Measurements from ENCODE around the gene MYO15B.

The MYO15B gene

GRCh38 chr17:75552425-75553294, 34.9 kb upstream of the MYO15B start:
- DNase-seq (ENCODE audit: low read depth): no peak
- no peak for TF ChIP-seq CTCF (conservative IDR thresholded peaks at IDR 0.05; ENCODE audit: low read length)
- no peak overlapping the region for H3K4me3 ChIP-seq (ENCODE audit: low read length)

- no peak for TF ChIP-seq CTCF (conservative IDR thresholded peaks at IDR 0.05; ENCODE audit: low read length)
- H3K4me3 ChIP-seq (ENCODE audit: low read length): no peak overlapping the region
- DNase-seq (ENCODE audit: low read depth): no peak
Measured at GRCh38 chr17:75553295-75554110, 34.1 kb upstream of the MYO15B start.

GRCh38 chr17:75555679-75556153, 31.9 kb upstream of the MYO15B start:
- DNase-seq (ENCODE audit: low read depth): no peak
- H3K4me3 ChIP-seq (ENCODE audit: low read length): no peak overlapping the region
- no peak for TF ChIP-seq CTCF (conservative IDR thresholded peaks at IDR 0.05; ENCODE audit: low read length)

GRCh38 chr17:75557075-75557851, 30.3 kb upstream of the MYO15B start:
- H3K4me3 ChIP-seq (ENCODE audit: low read length): no peak overlapping the region
- no peak for TF ChIP-seq CTCF (conservative IDR thresholded peaks at IDR 0.05; ENCODE audit: low read length)
- DNase-seq (ENCODE audit: low read depth): peak; percentile 9

- no peak overlapping the region for H3K4me3 ChIP-seq (ENCODE audit: low read length)
- no peak for DNase-seq (ENCODE audit: low read depth)
- no peak for TF ChIP-seq CTCF (conservative IDR thresholded peaks at IDR 0.05; ENCODE audit: low read length)
Measured at GRCh38 chr17:75557852-75558665, 29.5 kb upstream of the MYO15B start.
